HCT116 (cell line): ENCODE data around the gene WDR19.

Experiments
- ELF1 ChIP-seq: IDR thresholded peaks from 2 replicates; pipeline ENCODE4 v1.6.1; 2012; ENCODE audit warnings: low read depth, borderline replicate concordance
- EZH2 ChIP-seq: fragments of 200-600 bp; sonication (generic); IDR thresholded peaks from 2 replicates; pipeline ENCODE4 v1.6.1; 2017; ENCODE audit warnings: antibody characterized with exemption, mixed run types
- FOSL1 ChIP-seq: IDR thresholded peaks from 2 replicates; pipeline ENCODE4 v1.6.1; 2012; ENCODE audit warnings: low read depth
- POLR2A ChIP-seq: IDR thresholded peaks from 2 replicates; pipeline ENCODE4 v1.7.0; 2011; ENCODE audit warnings: borderline replicate concordance; ENCODE audit not compliant: insufficient read depth, insufficient read length; ENCODE audit errors: extremely low read depth
- RAD21 ChIP-seq: IDR thresholded peaks from 2 replicates; pipeline ENCODE4 v1.6.1; 2012; ENCODE audit warnings: low read depth, mild to moderate bottlenecking
- SIN3A ChIP-seq: IDR thresholded peaks from 2 replicates; pipeline ENCODE4 v1.6.1; 2012; ENCODE audit warnings: low read depth
- YY1 ChIP-seq: IDR thresholded peaks from 2 replicates; pipeline ENCODE4 v1.6.1; 2011; ENCODE audit warnings: low read length, low read depth, moderate library complexity, mild to moderate bottlenecking; ENCODE audit not compliant: insufficient replicate concordance; ENCODE audit errors: extremely low read depth
- ZFX ChIP-seq: fragments of 450-650 bp; IDR thresholded peaks from 2 replicates; pipeline ENCODE4 v1.6.1; 2017
- TF ChIP-seq, protein P1 (sequence below), 3 experiments: fragments of 200-600 bp in 1 of 3; sonication (generic) in 1 of 3; IDR thresholded peaks in 2 of 3; conservative IDR thresholded peaks in 1 of 3; 2 replicates each; pipeline ENCODE4 v1.5.1; 2012 to 2017; ENCODE audit warnings: low read depth in 2 of 3, low read length in 2 of 3, antibody characterized with exemption in 1 of 3, borderline replicate concordance in 1 of 3, control low read depth in 1 of 3, mild to moderate bottlenecking in 1 of 3, mixed read lengths in 1 of 3, mixed run types in 1 of 3, moderate library complexity in 1 of 3; ENCODE audit not compliant: insufficient read depth in 1 of 3
- TF ChIP-seq, protein P2 (sequence below): IDR thresholded peaks from 2 replicates; pipeline ENCODE4 v1.6.1; 2012; ENCODE audit warnings: low read depth

DNA sequence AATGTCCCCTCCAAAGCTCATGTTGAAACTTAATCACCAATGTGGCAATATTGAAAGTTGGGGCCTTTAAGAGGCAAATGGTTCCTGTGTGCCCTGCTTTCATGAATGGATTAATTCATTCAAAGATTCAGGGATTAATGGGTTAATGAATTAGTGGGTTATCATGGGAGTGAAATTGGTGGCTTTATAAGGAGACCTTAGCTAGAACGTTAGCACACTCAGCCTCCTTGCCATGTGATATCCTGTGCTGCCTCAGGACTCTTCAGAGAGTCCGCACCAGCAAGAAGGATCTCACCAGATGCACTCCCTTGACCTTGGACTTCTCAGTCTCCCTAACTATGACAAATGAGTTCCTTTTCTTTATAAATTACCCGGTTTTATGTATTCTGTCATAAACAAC is 2.6 kb upstream of the WDR19 start:
- TF ChIP-seq, protein P1, sequence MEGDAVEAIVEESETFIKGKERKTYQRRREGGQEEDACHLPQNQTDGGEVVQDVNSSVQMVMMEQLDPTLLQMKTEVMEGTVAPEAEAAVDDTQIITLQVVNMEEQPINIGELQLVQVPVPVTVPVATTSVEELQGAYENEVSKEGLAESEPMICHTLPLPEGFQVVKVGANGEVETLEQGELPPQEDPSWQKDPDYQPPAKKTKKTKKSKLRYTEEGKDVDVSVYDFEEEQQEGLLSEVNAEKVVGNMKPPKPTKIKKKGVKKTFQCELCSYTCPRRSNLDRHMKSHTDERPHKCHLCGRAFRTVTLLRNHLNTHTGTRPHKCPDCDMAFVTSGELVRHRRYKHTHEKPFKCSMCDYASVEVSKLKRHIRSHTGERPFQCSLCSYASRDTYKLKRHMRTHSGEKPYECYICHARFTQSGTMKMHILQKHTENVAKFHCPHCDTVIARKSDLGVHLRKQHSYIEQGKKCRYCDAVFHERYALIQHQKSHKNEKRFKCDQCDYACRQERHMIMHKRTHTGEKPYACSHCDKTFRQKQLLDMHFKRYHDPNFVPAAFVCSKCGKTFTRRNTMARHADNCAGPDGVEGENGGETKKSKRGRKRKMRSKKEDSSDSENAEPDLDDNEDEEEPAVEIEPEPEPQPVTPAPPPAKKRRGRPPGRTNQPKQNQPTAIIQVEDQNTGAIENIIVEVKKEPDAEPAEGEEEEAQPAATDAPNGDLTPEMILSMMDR (IDR thresholded peaks at IDR 0.05 in 2 of 3, conservative IDR thresholded peaks at IDR 0.05 in 1 of 3; ENCODE audit: borderline replicate concordance in 1 of 3, insufficient read depth in 1 of 3, low read depth in 2 of 3, low read length in 2 of 3), result no peak
- no peak for TF ChIP-seq ZFX
- no peak for TF ChIP-seq YY1
- no peak for TF ChIP-seq POLR2A
- no peak for TF ChIP-seq EZH2
- TF ChIP-seq SIN3A, result no peak
- TF ChIP-seq ELF1, result no peak
- no peak for TF ChIP-seq RAD21
- TF ChIP-seq, protein P2, sequence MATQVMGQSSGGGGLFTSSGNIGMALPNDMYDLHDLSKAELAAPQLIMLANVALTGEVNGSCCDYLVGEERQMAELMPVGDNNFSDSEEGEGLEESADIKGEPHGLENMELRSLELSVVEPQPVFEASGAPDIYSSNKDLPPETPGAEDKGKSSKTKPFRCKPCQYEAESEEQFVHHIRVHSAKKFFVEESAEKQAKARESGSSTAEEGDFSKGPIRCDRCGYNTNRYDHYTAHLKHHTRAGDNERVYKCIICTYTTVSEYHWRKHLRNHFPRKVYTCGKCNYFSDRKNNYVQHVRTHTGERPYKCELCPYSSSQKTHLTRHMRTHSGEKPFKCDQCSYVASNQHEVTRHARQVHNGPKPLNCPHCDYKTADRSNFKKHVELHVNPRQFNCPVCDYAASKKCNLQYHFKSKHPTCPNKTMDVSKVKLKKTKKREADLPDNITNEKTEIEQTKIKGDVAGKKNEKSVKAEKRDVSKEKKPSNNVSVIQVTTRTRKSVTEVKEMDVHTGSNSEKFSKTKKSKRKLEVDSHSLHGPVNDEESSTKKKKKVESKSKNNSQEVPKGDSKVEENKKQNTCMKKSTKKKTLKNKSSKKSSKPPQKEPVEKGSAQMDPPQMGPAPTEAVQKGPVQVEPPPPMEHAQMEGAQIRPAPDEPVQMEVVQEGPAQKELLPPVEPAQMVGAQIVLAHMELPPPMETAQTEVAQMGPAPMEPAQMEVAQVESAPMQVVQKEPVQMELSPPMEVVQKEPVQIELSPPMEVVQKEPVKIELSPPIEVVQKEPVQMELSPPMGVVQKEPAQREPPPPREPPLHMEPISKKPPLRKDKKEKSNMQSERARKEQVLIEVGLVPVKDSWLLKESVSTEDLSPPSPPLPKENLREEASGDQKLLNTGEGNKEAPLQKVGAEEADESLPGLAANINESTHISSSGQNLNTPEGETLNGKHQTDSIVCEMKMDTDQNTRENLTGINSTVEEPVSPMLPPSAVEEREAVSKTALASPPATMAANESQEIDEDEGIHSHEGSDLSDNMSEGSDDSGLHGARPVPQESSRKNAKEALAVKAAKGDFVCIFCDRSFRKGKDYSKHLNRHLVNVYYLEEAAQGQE, result no peak
- no peak for TF ChIP-seq FOSL1
